Neural crest cell (in vitro differentiated cells): ENCODE results near the gene FRAS1. TPM values are rescaled to one million over a fixed set of nuclear protein-coding genes. Genes with fewer than 3 reads are reported as not detected.
A peak's percentile ranks its signal among the peaks of the same experiment; 100 is the strongest.

ENCODE experiments used
- DNase-seq: peaks from one replicate; pipeline ENCODE4 v3.0.0; 2021; ENCODE audit warnings: low read depth, mixed read lengths, low spot score
- H3K27ac Mint-ChIP-seq: one replicate; pipeline ENCODE4 v1.8.0; 2021; ENCODE audit warnings: mild to moderate bottlenecking, mixed read lengths; ENCODE audit not compliant: unreplicated experiment
- H3K27me3 Mint-ChIP-seq: 2 replicates; pipeline ENCODE4 v1.8.0; 2021; ENCODE audit warnings: low read depth, mild to moderate bottlenecking, mixed read lengths
- H3K36me3 Mint-ChIP-seq: 2 replicates; pipeline ENCODE4 v1.8.0; 2021; ENCODE audit warnings: low read depth, mild to moderate bottlenecking, mixed read lengths
- H3K4me1 Mint-ChIP-seq: 2 replicates; pipeline ENCODE4 v1.8.0; 2021; ENCODE audit warnings: mixed read lengths
- H3K4me3 Mint-ChIP-seq: one replicate; pipeline ENCODE4 v1.8.0; 2021; ENCODE audit warnings: mild to moderate bottlenecking, mixed read lengths
- H3K9me3 Mint-ChIP-seq: 2 replicates; pipeline ENCODE4 v1.8.0; 2021; ENCODE audit warnings: mixed read lengths
- CTCF ChIP-seq: fragments of 200-600 bp; sonication (generic); conservative IDR thresholded peaks from 2 replicates; pipeline ENCODE4 v1.5.0; 2021; ENCODE audit warnings: antibody characterized with exemption, mild to moderate bottlenecking
- total RNA-seq: library from RNA; stranded (reverse); gene quantifications from 2 replicates; pipeline ENCODE4 v1.2.1, GENCODE V29; 2021

FRAS1 gene
- total RNA-seq, 1 donor from 2014 or later = 8.4 TPM

- peaks cover 10% of the 10 kb centered on the region for H3K36me3 Mint-ChIP-seq
- no peak overlapping the region for H3K27ac Mint-ChIP-seq
- H3K4me3 Mint-ChIP-seq = no peak overlapping the region
- TF ChIP-seq CTCF = no peak
- peaks cover 11% of the 10 kb centered on the region for H3K4me1 Mint-ChIP-seq
- no peaks in the 10 kb centered on the region for H3K27me3 Mint-ChIP-seq
- no peak for DNase-seq
- H3K9me3 Mint-ChIP-seq = peaks cover 7% of the 10 kb centered on the region
Observed at GRCh38 chr4:78226279-78226678, 169.2 kb downstream of the FRAS1 start.

GRCh38 chr4:78227411-78228057, 170.4 kb downstream of the FRAS1 start:
- H3K4me1 Mint-ChIP-seq = peaks cover 6% of the 10 kb centered on the region
- no peak for TF ChIP-seq CTCF
- peaks cover 10% of the 10 kb centered on the region for H3K36me3 Mint-ChIP-seq
- H3K27me3 Mint-ChIP-seq = no peaks in the 10 kb centered on the region
- H3K27ac Mint-ChIP-seq = no peak overlapping the region
- H3K4me3 Mint-ChIP-seq = no peak overlapping the region
- DNase-seq = no peak
- peaks cover 7% of the 10 kb centered on the region for H3K9me3 Mint-ChIP-seq

- no peak for TF ChIP-seq CTCF
- no peak overlapping the region for H3K27ac Mint-ChIP-seq
Observed at GRCh38 chr4:78235800-78236199, 178.7 kb downstream of the FRAS1 start.

GRCh38 chr4:78237360-78237759, 180.2 kb downstream of the FRAS1 start:
- TF ChIP-seq CTCF = no peak
- DNase-seq = no peak
- H3K4me3 Mint-ChIP-seq = no peak overlapping the region
- H3K4me1 Mint-ChIP-seq = peaks cover 4% of the 10 kb centered on the region
- H3K36me3 Mint-ChIP-seq = no peaks in the 10 kb centered on the region
- H3K27me3 Mint-ChIP-seq = no peaks in the 10 kb centered on the region
- H3K9me3 Mint-ChIP-seq = no peaks in the 10 kb centered on the region
- peak overlapping the region; percentile 17 for H3K27ac Mint-ChIP-seq

More at GRCh38 chr4:78235800-78236199, 178.7 kb downstream of the FRAS1 start:
- Mint-ChIP-seq H3K4me3 (no peak overlapping the region), H3K27me3 (no peaks in the 10 kb centered on the region), H3K4me1 (peaks cover 4% of the 10 kb centered on the region), H3K36me3 (no peaks in the 10 kb centered on the region), H3K9me3 (no peaks in the 10 kb centered on the region)
- no peak for DNase-seq

- Mint-ChIP-seq H3K9me3 (no peaks in the 10 kb centered on the region), H3K4me3 (no peak overlapping the region), H3K4me1 (peaks cover 4% of the 10 kb centered on the region), H3K27ac (no peak overlapping the region), H3K36me3 (no peaks in the 10 kb centered on the region), H3K27me3 (no peaks in the 10 kb centered on the region)
- no peak for TF ChIP-seq CTCF
- no peak for DNase-seq
Observed at GRCh38 chr4:78242071-78242470, 184.9 kb downstream of the FRAS1 start.
